KMS-11 (cell line): ENCODE results near the gene TGFBR1.

Experiments used
- H2AFZ ChIP-seq: fragments of 200-600 bp; sonication (generic); 2 replicates; pipeline ENCODE4 v1.6.1; 2016; ENCODE audit warnings: antibody characterized with exemption, mixed run types, low read depth
- H3K27ac ChIP-seq: fragments of 200-600 bp; sonication (generic); 2 replicates; pipeline ENCODE4 v1.6.1; 2016; ENCODE audit warnings: mild to moderate bottlenecking, mixed run types
- H3K27me3 ChIP-seq: fragments of 200-600 bp; sonication (generic); 2 replicates; pipeline ENCODE4 v1.6.1; 2017; ENCODE audit warnings: mild to moderate bottlenecking, low read depth, mixed run types, moderate library complexity; ENCODE audit not compliant: insufficient read depth
- H3K36me3 ChIP-seq: fragments of 200-600 bp; sonication (generic); 2 replicates; pipeline ENCODE4 v1.6.1; 2017; ENCODE audit warnings: mild to moderate bottlenecking, mixed run types; ENCODE audit not compliant: insufficient read depth
- H3K4me1 ChIP-seq: fragments of 200-600 bp; sonication (generic); 2 replicates; pipeline ENCODE4 v1.6.1; 2016; ENCODE audit warnings: mild to moderate bottlenecking, low read depth, mixed run types; ENCODE audit not compliant: poor library complexity, severe bottlenecking
- H3K4me2 ChIP-seq: fragments of 200-600 bp; sonication (generic); 2 replicates; pipeline ENCODE4 v1.7.0; 2016; ENCODE audit warnings: mild to moderate bottlenecking, mixed run types
- H3K4me3 ChIP-seq: fragments of 200-600 bp; sonication (generic); IDR thresholded peaks from 2 replicates; pipeline ENCODE4 v1.6.1; 2017; ENCODE audit warnings: low read depth, low read length, mixed read lengths; ENCODE audit not compliant: insufficient read depth
- H3K79me2 ChIP-seq: fragments of 200-600 bp; sonication (generic); 2 replicates; pipeline ENCODE4 v1.6.1; 2016; ENCODE audit warnings: low read depth, mixed run types; ENCODE audit not compliant: insufficient read depth
- H3K9ac ChIP-seq: fragments of 200-600 bp; sonication (generic); 2 replicates; pipeline ENCODE4 v1.6.1; 2016; ENCODE audit warnings: mild to moderate bottlenecking, mixed run types
- H4K20me1 ChIP-seq: fragments of 200-600 bp; sonication (generic); 2 replicates; pipeline ENCODE4 v1.6.1; 2016; ENCODE audit warnings: mild to moderate bottlenecking, mixed run types; ENCODE audit not compliant: insufficient read depth
- TF ChIP-seq, protein P1 (sequence below): fragments of 200-600 bp; sonication (generic); conservative IDR thresholded peaks from 2 replicates; pipeline ENCODE4 v1.6.1; 2017; ENCODE audit warnings: low read depth, mild to moderate bottlenecking, antibody characterized with exemption, low read length, moderate library complexity, mixed read lengths

TGFBR1 gene

GRCh38 chr9:99154356-99154755 is 49.4 kb downstream of the TGFBR1 start:
- no peak overlapping the region for H2AFZ ChIP-seq
- H3K4me1 ChIP-seq = no peaks in the 10 kb centered on the region
- no peaks in the 10 kb centered on the region for H3K27me3 ChIP-seq
- no peak overlapping the region for H3K27ac ChIP-seq
- no peak overlapping the region for H3K9ac ChIP-seq
- H3K4me2 ChIP-seq = no peak overlapping the region
- TF ChIP-seq, protein P1, sequence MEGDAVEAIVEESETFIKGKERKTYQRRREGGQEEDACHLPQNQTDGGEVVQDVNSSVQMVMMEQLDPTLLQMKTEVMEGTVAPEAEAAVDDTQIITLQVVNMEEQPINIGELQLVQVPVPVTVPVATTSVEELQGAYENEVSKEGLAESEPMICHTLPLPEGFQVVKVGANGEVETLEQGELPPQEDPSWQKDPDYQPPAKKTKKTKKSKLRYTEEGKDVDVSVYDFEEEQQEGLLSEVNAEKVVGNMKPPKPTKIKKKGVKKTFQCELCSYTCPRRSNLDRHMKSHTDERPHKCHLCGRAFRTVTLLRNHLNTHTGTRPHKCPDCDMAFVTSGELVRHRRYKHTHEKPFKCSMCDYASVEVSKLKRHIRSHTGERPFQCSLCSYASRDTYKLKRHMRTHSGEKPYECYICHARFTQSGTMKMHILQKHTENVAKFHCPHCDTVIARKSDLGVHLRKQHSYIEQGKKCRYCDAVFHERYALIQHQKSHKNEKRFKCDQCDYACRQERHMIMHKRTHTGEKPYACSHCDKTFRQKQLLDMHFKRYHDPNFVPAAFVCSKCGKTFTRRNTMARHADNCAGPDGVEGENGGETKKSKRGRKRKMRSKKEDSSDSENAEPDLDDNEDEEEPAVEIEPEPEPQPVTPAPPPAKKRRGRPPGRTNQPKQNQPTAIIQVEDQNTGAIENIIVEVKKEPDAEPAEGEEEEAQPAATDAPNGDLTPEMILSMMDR = no peak
- H4K20me1 ChIP-seq = no peaks in the 10 kb centered on the region
- no peak overlapping the region for H3K4me3 ChIP-seq
- no peaks in the 10 kb centered on the region for H3K79me2 ChIP-seq
- H3K36me3 ChIP-seq = no peaks in the 10 kb centered on the region

GRCh38 chr9:99155736-99156135 is 50.8 kb downstream of the TGFBR1 start:
- Histone ChIP-seq H2AFZ (no peak overlapping the region), H3K27ac (no peak overlapping the region), H3K27me3 (no peaks in the 10 kb centered on the region), H3K79me2 (no peaks in the 10 kb centered on the region), H3K36me3 (no peaks in the 10 kb centered on the region), H4K20me1 (no peaks in the 10 kb centered on the region), H3K4me2 (no peak overlapping the region), H3K4me1 (no peaks in the 10 kb centered on the region), H3K9ac (no peak overlapping the region), H3K4me3 (no peak overlapping the region)
- TF ChIP-seq, protein P1 = no peak

GRCh38 chr9:99158629-99159028 is 53.7 kb downstream of the TGFBR1 start:
- H2AFZ ChIP-seq = no peak overlapping the region

GRCh38 chr9:99160173-99160572 is 55.3 kb downstream of the TGFBR1 start:
- Histone ChIP-seq H3K4me1 (peaks cover 28% of the 10 kb centered on the region), H3K36me3 (no peaks in the 10 kb centered on the region), H3K79me2 (no peaks in the 10 kb centered on the region), H3K9ac (no peak overlapping the region), H3K27me3 (no peaks in the 10 kb centered on the region), H3K4me3 (no peak overlapping the region), H2AFZ (no peak overlapping the region), H3K27ac (no peak overlapping the region), H4K20me1 (no peaks in the 10 kb centered on the region), H3K4me2 (no peak overlapping the region)
- TF ChIP-seq, protein P1 = no peak

More at GRCh38 chr9:99158629-99159028, 53.7 kb downstream of the TGFBR1 start:
- Histone ChIP-seq H3K9ac (no peak overlapping the region), H3K4me1 (peaks cover 12% of the 10 kb centered on the region), H4K20me1 (no peaks in the 10 kb centered on the region), H3K27me3 (no peaks in the 10 kb centered on the region), H3K4me3 (no peak overlapping the region), H3K36me3 (no peaks in the 10 kb centered on the region), H3K4me2 (no peak overlapping the region), H3K79me2 (no peaks in the 10 kb centered on the region), H3K27ac (no peak overlapping the region)
- TF ChIP-seq, protein P1 = no peak
